ENCODE data around the gene CTNNBL1.
"Not testable (repeated sequence)": the region's sequence is repeated elsewhere in the genome, so short reads cannot be mapped to it uniquely, and the experiment has no call there.

The CTNNBL1 gene

GRCh38 chr20:37693635-37694626 lies at the start of gene CTNNBL1:
Gene CTNNBL1, plus strand, starts transcription at chr20:37694030. Its CDS starts 93 bp downstream, at chr20:37694123.
- peak; percentile 85 to 92 for DNase-seq (ENCODE audit: low read depth in 1 of 2, low spot score in 1 of 2)

GRCh38 chr20:37644605-37645004 lies 49.2 kb upstream of the CTNNBL1 start:
- DNase-seq (ENCODE audit: low read depth in 1 of 2, low spot score in 1 of 2): no peak

GRCh38 chr20:37647946-37648345 lies 45.9 kb upstream of the CTNNBL1 start:
- DNase-seq (ENCODE audit: low read depth in 1 of 2, low spot score in 1 of 2): no peak

GRCh38 chr20:37649017-37649416 lies 44.8 kb upstream of the CTNNBL1 start:
- DNase-seq (ENCODE audit: low read depth in 1 of 2, low spot score in 1 of 2): no peak

GRCh38 chr20:37649676-37650370 lies 44.0 kb upstream of the CTNNBL1 start:
- no peak for DNase-seq (ENCODE audit: low read depth in 1 of 2, low spot score in 1 of 2)

GRCh38 chr20:37650661-37651060 lies 43.2 kb upstream of the CTNNBL1 start:
- DNase-seq (ENCODE audit: low read depth in 1 of 2, low spot score in 1 of 2): no peak

GRCh38 chr20:37651932-37652331 lies 41.9 kb upstream of the CTNNBL1 start:
- DNase-seq (ENCODE audit: low read depth in 1 of 2, low spot score in 1 of 2): no peak

- DNase-seq (ENCODE audit: low read depth in 1 of 2, low spot score in 1 of 2): no peak
These were observed 36.9 kb upstream of the CTNNBL1 start for GRCh38 chr20:37656945-37657344.

GRCh38 chr20:37657924-37658804 lies 35.7 kb upstream of the CTNNBL1 start:
- no peak for DNase-seq (ENCODE audit: low read depth in 1 of 2, low spot score in 1 of 2)

GRCh38 chr20:37661519-37661918 lies 32.3 kb upstream of the CTNNBL1 start:
- no peak for DNase-seq (ENCODE audit: low read depth in 1 of 2, low spot score in 1 of 2)

GRCh38 chr20:37662308-37662707 lies 31.5 kb upstream of the CTNNBL1 start:
- DNase-seq (ENCODE audit: low read depth in 1 of 2, low spot score in 1 of 2): no peak

- not testable (repeated sequence) for DNase-seq (ENCODE audit: low read depth in 1 of 2, low spot score in 1 of 2)
These were observed 29.2 kb upstream of the CTNNBL1 start for GRCh38 chr20:37664595-37664994.

GRCh38 chr20:37668166-37668565 lies 25.7 kb upstream of the CTNNBL1 start:
- DNase-seq (ENCODE audit: low read depth in 1 of 2, low spot score in 1 of 2): no peak

GRCh38 chr20:37669062-37669772 lies 24.6 kb upstream of the CTNNBL1 start:
- no peak for DNase-seq (ENCODE audit: low read depth in 1 of 2, low spot score in 1 of 2)

- DNase-seq (ENCODE audit: low read depth in 1 of 2, low spot score in 1 of 2): no peak
These were observed 24.0 kb upstream of the CTNNBL1 start for GRCh38 chr20:37669773-37670236.

- no peak for DNase-seq (ENCODE audit: low read depth in 1 of 2, low spot score in 1 of 2)
These were observed 23.5 kb upstream of the CTNNBL1 start for GRCh38 chr20:37670351-37670791.

- no peak for DNase-seq (ENCODE audit: low read depth in 1 of 2, low spot score in 1 of 2)
These were observed 21.7 kb upstream of the CTNNBL1 start for GRCh38 chr20:37672143-37672542.

GRCh38 chr20:37673444-37673843 lies 20.4 kb upstream of the CTNNBL1 start:
- no peak for DNase-seq (ENCODE audit: low read depth in 1 of 2, low spot score in 1 of 2)

- no peak for DNase-seq (ENCODE audit: low read depth in 1 of 2, low spot score in 1 of 2)
These were observed 17.4 kb upstream of the CTNNBL1 start for GRCh38 chr20:37676440-37676839.

Measured in activated CD4-positive, alpha-beta T cell treated with anti-CD3 and anti-CD28 coated beads, Interleukin-2, amount 50 U/mL, for 24 hours (primary cell).